Activated B cell treated with CpG ODN at 0.5 μM for 24 hours (primary cell): ENCODE data around the gene SLC30A10. TPM values are rescaled to one million over a fixed set of nuclear protein-coding genes. Genes with fewer than 3 reads are reported as not detected.

ENCODE experiments used
- ATAC-seq: fragments of 200-7000 bp; cut with Tn5 transposase; one replicate; pipeline ENCODE4 v1.10.0; 2021; ENCODE audit warnings: low read depth, mild to moderate bottlenecking, moderate library complexity
- CTCF ChIA-PET: fragments of 350-600 bp; sonication (Branson Sonifier 250); formaldehyde crosslinking; loops from one replicate; lab custom pipeline; 2021; ENCODE audit warnings: antibody characterized with exemption; lab: Charles Lee
- POLR2A ChIA-PET: fragments of 350-600 bp; sonication (Branson Sonifier 250); formaldehyde crosslinking; loops from one replicate; lab custom pipeline; 2021; ENCODE audit warnings: antibody characterized with exemption; lab: Charles Lee
- DNase-seq: peaks from one replicate; pipeline ENCODE4 v3.0.0; 2022
- H3K27ac Mint-ChIP-seq: one replicate; pipeline ENCODE4 v1.8.0; 2020; ENCODE audit warnings: mixed read lengths
- H3K27me3 Mint-ChIP-seq: one replicate; pipeline ENCODE4 v1.8.0; 2021; ENCODE audit warnings: mixed read lengths
- H3K36me3 Mint-ChIP-seq: one replicate; pipeline ENCODE4 v1.8.0; 2021; ENCODE audit warnings: low read depth, mixed read lengths
- H3K4me1 Mint-ChIP-seq: one replicate; pipeline ENCODE4 v1.8.0; 2021; ENCODE audit warnings: mixed read lengths
- H3K4me3 Mint-ChIP-seq: one replicate; pipeline ENCODE4 v1.8.0; 2020; ENCODE audit warnings: mild to moderate bottlenecking, mixed read lengths
- H3K9me3 Mint-ChIP-seq: one replicate; pipeline ENCODE4 v1.8.0; 2020; ENCODE audit warnings: mixed read lengths
- intact Hi-C: fragments of 100-400 bp; cut with micrococcal nuclease; formaldehyde crosslinking; loops from one replicate; pipeline ENCODE4 v1.15.1; 2024
- total RNA-seq: library from RNA; stranded (reverse); gene quantifications from 2 replicates; pipeline ENCODE4 v1.2.3, GENCODE V29; 2022
- TF ChIP-seq, protein P1 (sequence below): fragments of 200-600 bp; IDR thresholded peaks from one replicate; pipeline ENCODE4 v1.8.0; 2022; ENCODE audit warnings: antibody characterized with exemption, mild to moderate bottlenecking

Gene SLC30A10
- total RNA-seq, 1 donor from 2014 or later = 0.11 TPM

DNA sequence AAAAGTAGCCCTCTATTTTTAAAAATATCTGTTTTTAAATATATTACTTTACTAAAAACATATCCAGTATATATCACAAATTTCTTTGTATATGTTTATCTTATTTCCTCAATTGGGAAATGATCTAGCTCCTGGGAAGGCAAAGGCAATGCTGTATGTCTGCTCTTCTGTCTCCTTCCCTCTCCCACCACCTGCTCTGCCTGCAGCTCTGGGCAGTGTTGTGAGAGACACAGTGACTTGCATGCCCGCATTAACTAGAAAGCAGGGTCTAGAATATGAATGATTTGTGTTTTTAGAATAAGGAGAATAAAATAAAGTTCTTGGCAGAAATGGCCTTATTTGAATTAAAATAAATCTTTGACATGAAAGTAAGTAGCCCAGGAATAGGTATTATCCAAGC, 11.1 kb downstream of the SLC30A10 start:
- no peak overlapping the region for H3K4me3 Mint-ChIP-seq
- H3K9me3 Mint-ChIP-seq = no peaks in the 10 kb centered on the region
- CTCF ChIA-PET = no interaction called here
- POLR2A ChIA-PET = no interaction called here
- peaks cover 12% of the 10 kb centered on the region for H3K27me3 Mint-ChIP-seq
- no peaks in the 10 kb centered on the region for H3K4me1 Mint-ChIP-seq
- DNase-seq (no peak), ATAC-seq (no peak)
- H3K27ac Mint-ChIP-seq = no peak overlapping the region
- H3K36me3 Mint-ChIP-seq = no peaks in the 10 kb centered on the region
- TF ChIP-seq, protein P1, sequence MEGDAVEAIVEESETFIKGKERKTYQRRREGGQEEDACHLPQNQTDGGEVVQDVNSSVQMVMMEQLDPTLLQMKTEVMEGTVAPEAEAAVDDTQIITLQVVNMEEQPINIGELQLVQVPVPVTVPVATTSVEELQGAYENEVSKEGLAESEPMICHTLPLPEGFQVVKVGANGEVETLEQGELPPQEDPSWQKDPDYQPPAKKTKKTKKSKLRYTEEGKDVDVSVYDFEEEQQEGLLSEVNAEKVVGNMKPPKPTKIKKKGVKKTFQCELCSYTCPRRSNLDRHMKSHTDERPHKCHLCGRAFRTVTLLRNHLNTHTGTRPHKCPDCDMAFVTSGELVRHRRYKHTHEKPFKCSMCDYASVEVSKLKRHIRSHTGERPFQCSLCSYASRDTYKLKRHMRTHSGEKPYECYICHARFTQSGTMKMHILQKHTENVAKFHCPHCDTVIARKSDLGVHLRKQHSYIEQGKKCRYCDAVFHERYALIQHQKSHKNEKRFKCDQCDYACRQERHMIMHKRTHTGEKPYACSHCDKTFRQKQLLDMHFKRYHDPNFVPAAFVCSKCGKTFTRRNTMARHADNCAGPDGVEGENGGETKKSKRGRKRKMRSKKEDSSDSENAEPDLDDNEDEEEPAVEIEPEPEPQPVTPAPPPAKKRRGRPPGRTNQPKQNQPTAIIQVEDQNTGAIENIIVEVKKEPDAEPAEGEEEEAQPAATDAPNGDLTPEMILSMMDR = no peak
- intact Hi-C loops = no loop called here

DNA sequence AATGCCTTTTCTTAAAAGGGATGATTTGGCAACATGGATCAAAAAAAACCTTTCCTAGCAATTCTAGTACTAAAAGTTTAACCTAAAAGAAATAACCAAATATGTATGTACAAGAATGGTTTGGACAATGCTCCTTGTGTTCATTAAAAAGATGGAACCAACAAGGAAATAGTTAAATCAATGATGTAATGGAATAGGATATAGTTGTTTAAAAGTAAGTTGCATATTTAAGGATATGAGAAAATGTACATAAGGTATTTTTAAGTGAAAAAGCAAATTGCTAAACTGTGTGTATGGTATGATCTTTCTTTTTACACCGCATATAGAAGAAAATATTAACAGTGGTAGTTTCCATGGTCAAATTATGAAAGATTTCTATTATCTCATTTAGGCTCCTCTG, 12.1 kb downstream of the SLC30A10 start:
- Mint-ChIP-seq H3K36me3 (no peaks in the 10 kb centered on the region), H3K9me3 (no peaks in the 10 kb centered on the region), H3K4me3 (no peak overlapping the region), H3K4me1 (no peaks in the 10 kb centered on the region), H3K27ac (no peak overlapping the region), H3K27me3 (peaks cover 11% of the 10 kb centered on the region)
- ChIA-PET POLR2A (no interaction called here), CTCF (no interaction called here)
- intact Hi-C loops = no loop called here
- TF ChIP-seq, protein P1 = no peak
- ATAC-seq (no peak), DNase-seq (no peak)

DNA sequence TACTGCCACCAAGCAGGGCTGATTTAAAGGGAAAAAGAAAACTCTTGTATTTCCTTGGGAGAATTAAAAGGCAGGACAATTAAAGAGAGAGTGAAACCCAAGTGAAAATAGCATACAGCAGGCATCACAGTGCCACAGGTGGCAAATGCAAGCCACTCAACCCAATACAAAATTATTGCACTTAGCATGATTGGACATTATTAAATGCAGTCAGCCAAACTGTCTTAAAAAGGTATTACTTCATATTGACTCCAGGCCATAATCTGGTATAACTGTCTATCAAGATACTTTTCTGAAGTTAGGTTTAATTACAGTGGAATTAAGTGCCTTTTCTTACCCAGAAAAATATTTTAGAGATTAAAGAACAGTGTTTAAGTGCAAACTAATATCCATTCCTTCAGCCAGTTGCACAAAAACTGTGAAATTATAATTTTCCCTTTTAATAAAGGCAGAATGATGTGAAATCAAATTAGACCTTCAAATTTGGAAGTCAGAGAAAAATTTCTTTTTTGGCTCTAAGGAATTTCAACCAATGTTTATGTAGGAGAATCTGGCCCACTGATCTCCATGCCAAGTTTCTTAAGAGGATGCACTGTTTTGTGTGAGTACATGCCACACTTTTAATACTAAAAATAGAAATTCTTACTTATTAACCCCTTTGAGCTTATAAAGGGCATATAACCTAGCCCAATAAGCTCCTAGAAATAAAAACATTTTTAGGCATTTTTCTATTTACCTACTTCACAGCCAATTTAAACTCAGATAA, 15.2 kb downstream of the SLC30A10 start:
- H3K9me3 Mint-ChIP-seq = no peaks in the 10 kb centered on the region
- H3K27me3 Mint-ChIP-seq = peaks cover 8% of the 10 kb centered on the region
- TF ChIP-seq, protein P1 = no peak
- H3K36me3 Mint-ChIP-seq = no peaks in the 10 kb centered on the region
- intact Hi-C loops = no loop called here
- ATAC-seq (no peak), DNase-seq (no peak)
- no peak overlapping the region for H3K4me3 Mint-ChIP-seq
- POLR2A ChIA-PET = no interaction called here
- H3K27ac Mint-ChIP-seq = no peak overlapping the region
- CTCF ChIA-PET = no interaction called here
- H3K4me1 Mint-ChIP-seq = no peaks in the 10 kb centered on the region

DNA sequence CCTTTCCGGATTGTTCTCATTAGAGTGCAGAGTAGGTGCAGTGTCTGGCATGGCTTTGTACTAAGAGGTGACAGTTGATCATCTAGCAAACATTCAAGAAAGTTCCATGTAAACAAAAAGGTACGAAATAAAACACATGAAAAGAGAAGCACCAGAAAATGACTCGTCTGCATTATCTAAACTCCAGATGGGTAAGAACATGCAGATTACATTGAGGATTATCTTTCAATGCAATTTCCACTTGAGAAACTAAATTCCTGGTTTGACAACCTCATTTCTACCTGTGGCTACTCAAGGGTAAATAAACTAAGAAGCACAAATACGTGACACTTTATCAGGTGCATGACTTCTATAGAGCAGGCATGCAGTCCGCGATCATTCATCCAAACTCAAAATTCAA, 17.6 kb downstream of the SLC30A10 start:
- ATAC-seq (no peak), DNase-seq (no peak)
- no peaks in the 10 kb centered on the region for H3K36me3 Mint-ChIP-seq
- TF ChIP-seq, protein P1 = no peak
- H3K9me3 Mint-ChIP-seq = no peaks in the 10 kb centered on the region
- intact Hi-C loops = no loop called here
- no peak overlapping the region for H3K27ac Mint-ChIP-seq
- ChIA-PET POLR2A (no interaction called here), CTCF (no interaction called here)
- peaks cover 4% of the 10 kb centered on the region for H3K27me3 Mint-ChIP-seq
- H3K4me1 Mint-ChIP-seq = no peaks in the 10 kb centered on the region
- no peak overlapping the region for H3K4me3 Mint-ChIP-seq

DNA sequence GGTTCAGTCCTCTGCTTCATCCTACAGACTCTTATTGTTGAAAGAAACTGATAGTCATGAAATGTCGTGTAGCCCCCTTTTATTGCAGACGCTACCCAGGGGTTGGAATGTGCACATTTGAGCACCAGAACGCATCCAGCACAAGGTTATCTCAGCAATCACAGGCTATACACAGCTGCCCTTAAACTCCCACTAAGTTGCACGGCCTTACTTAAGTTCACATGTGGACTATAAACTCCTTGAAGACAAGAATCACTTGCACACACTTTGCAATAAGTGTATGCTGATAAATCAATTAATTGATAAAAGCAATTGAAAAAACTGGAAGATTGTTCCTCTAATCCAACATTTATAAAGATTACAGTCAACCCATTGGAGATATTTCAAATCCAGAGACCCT, 18.9 kb downstream of the SLC30A10 start:
- Mint-ChIP-seq H3K27ac (no peak overlapping the region), H3K27me3 (peaks cover 6% of the 10 kb centered on the region), H3K9me3 (no peaks in the 10 kb centered on the region), H3K4me1 (no peaks in the 10 kb centered on the region), H3K4me3 (no peak overlapping the region), H3K36me3 (no peaks in the 10 kb centered on the region)
- POLR2A ChIA-PET = no interaction called here
- CTCF ChIA-PET = no interaction called here
- ATAC-seq = no peak
- TF ChIP-seq, protein P1 = no peak
- intact Hi-C loops = no loop called here
- DNase-seq = no peak
